Measurements from ENCODE around the gene EXO1.

EXO1 gene

GRCh38 chr1:241894016-241894415 is 46.0 kb downstream of the EXO1 start:
- no peak for DNase-seq

- no peak for DNase-seq
Measured at GRCh38 chr1:241895013-241895412, 47.0 kb downstream of the EXO1 start.

DNA sequence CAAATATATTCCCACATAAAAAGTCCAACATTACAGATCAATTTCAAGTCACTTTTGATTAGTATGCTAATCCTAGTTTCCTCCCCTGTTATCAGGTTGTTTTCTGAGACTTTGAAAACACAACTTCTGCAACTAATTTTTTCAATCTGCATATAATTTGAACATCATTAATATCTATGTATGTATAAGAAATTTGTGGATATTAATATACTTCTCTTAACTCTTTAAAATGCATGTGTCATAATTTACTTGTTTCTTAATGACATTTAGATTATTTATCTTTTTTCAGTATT is 48.6 kb downstream of the EXO1 start:
- no peak for DNase-seq

DNA sequence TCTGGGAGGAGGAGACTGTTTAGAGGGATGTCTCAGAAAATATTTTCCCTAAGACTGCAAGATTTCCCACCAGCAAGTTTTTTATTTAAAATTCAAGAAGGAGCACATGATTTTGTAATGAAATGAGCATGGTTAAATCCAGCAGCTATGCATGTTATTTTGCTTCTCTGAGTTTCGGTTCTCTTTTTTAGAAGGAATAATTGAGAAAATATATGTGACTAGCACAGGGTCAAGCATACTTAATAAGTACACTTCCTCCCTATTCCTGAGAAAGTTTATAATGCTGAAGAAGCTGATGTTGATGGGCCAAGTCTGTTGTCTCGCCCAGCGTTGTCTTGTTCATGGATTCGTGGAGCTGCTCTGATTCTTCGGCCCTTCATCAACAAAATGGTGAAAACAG is 51.2 kb downstream of the EXO1 start:
- no peak for DNase-seq

- DNase-seq: no peak
Measured at GRCh38 chr1:241900381-241900780, 52.4 kb downstream of the EXO1 start.

DNA sequence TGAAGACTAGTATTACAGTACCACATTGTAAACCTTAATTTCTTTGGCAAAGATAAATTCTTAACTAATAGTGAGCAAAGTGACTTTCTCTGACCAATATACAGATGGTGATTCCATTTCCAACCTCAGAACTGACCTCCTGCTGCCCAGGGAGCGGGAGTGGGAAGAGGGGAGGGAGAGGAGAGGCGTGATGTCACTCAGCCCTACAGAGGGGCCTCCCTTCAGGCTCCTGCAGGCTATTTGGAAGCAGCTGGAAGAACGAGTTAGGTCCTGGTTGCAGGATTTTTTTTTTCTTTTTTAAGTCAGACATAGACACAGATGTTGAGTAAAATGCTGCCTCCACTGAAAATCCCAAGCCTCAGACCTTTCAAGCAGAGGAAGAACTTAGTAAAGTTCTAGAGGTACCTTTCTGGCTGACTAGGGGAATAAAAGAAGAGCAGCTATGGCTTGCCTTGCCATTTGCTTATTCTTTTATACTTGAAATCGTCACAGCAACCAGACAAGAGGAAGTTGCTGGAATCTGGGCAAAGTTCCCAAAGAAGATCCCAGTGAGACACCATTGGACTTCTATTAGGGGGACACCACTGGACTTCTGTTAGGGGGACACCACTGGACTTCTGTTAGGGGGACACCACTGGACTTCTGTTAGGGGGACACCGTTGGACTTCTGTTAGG is 54.5 kb downstream of the EXO1 start:
- DNase-seq: peak; percentile 19

DNA sequence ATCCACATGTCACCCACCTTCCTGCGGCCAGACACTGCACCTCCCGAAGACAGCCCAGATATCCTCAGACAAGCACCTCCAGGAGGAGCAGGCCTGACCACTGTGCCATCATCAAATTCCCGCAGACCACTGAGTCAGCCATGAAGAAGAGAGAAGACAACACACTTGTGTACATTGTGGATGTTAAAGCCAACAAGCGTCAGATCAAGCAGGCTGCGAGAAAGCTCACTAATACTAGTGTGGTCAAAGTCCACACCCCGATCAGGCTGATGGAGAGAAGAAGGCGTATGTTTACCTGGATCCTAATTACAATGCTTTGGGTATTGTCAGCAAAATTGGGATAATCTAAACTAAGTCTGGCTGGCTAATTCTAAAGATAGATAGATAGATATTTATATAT is 68.2 kb downstream of the EXO1 start:
- DNase-seq: no peak

DNA sequence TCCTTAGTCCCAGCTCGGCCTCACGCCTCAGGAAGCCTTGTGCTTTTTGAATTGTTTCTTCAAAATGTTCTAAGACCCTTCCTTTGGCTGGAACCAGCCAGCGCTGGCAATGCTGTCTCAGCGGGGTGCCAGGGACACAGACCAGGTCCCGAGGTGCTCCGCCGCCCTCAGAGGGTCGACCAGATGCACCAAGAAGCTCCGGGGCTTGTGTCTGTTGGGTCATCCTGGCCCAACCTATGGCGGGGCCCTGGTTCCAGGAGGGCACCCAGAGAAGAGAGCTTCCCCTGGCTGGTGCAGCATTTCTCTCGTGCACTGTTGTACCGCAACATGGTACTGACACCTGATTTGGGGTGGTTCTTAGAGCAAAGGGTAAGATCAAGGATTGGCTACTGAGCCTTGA is 69.5 kb downstream of the EXO1 start:
- no peak for DNase-seq

DNA sequence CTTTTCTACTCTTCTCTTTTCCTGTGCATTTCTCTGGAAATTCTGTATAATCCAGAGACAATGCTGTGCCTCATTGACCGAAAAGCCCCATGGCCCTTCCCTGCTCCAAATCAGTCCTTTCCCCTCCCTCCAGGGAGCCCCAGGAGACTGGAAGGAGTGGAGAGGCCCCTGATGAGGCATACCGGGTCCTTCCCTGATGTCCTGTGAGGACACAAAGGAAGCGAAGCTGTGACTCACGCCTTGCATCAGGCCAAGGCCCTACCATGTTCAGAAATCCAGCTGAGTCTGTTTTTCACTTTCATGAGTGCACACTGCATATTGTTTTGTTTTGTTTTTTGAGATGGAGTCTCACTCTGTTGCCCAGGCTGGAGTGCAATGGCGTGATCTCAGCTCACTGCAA is 70.9 kb downstream of the EXO1 start:
- DNase-seq: peak; percentile 83

DNA sequence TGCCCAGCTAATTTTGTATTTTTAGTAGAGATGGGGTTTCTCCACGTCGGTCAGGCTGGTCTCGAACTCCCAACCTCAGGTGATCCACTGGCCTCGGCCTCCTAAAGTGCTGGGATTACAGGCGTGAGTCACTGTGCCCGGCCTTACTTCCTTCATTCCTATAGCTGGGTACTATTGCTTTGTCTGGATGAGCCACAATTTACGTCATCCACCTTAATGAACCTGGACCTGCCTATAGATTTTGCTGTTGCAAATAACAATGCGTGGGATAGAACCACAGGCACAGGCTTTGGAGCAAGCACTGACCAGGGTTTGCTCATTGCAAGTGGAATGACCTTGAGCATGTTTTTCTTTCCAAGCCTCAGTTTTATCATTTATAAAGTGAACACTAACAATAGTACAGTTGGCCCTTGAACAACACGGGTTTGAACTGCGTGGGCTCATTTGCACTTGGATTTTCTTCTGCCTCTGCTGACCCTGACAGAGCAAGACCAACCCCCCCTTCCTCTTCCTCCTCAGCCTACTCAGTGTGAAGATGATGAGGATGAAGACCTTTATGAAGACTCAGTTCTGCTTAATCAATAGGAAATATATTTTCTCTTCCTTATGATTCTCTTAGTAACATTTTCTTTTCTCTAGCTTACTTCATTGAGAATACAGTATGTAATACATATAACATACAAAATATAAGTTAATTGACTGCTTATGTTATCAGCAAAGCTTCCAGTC is 76.2 kb downstream of the EXO1 start:
- DNase-seq: no peak

DNA sequence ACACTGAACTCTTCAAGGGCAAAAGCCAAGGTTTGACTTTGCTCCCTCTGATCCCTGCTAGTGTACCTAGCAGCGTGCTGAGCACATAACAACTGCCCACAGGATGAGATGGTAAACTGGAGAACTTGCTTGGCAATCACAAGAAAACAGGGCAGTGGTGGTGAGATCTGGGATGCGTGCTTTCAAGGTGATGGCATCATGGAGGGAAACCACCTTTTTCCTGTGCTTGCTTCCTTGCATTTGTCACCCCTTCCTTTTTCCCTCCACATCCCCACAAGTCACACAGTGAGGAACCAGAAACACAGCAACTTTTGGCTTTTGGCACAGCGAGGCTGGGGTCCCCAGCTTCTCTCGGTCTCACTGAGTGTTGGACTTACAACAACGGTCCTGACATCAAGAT is 78.1 kb downstream of the EXO1 start:
- DNase-seq: no peak

DNA sequence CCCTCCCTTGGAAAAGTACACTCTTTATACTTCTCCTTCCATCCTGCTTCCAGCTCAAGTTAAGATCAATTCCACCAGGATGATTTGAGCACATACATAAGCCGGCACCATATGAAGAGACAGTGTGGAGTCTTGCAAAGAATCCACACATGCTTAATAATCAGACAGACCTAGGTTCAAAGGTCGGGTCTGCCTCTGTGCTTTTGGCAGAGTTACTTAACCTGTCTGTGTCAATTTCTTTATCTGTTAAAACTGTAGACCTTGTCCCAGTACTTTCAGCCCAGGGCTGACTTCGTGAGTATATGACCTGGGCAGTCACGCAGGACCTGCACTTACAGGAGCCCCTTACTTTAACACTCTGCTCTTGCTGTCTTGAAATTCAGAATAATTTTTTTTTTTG is 79.3 kb downstream of the EXO1 start:
- DNase-seq: no peak

DNA sequence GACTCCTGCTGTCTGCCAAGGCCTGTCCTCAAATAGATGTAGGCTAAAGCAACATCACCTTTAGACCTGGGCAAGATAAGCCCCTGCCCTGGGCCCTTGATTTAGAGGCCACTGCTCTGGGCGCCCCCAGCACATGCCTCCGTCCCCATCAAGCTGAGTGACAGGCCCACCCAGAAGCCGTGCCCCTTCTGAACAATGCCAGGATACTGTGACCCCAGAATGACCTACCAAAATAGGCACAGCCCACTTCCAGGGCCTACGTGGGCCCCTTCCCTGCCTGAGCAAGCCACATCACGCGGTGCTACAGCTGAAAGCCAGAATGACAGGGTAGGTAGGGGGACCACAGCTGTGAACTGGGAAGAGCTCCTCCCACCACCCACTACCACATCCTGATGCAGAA is 84.8 kb downstream of the EXO1 start:
- DNase-seq: no peak

DNA sequence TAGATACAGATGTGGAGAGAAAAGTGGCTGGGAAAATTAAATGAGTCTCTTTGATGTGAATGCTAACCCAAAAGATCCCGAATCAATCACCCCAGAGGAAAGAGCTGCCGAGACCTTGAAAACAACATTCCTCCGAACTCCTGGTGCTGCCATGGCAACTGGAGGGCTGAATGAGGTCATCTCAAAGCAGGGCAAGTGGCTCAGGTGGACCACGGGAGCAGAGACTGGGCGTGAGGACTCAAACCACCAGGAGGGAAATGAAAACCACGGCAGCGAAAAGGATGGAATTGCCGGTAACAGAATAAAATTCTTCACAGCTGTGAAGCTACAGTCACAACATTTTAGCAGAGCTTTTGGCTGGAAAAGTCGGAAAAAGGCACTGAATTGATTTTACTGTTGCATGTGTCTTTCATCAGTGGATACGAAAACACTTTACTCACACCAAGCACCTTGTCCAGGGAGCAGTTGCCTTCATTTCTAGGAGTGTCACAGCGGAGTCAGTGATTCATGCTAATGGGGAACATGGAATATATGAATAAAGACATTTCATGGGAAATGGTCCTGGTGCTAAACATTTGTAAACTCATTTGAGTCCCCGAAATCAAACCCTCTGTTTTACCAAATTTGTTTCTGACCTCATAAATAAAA is 86.3 kb downstream of the EXO1 start:
- DNase-seq: peak; percentile 50

- no peak for DNase-seq
Measured at GRCh38 chr1:241934866-241935265, 86.9 kb downstream of the EXO1 start.
